HepG2 (cell line): ENCODE data around the gene PIM3. TPM values are rescaled to one million over a fixed set of nuclear protein-coding genes. Genes with fewer than 3 reads are reported as not detected.

Experiments
- ATAC-seq: fragments of 200-7000 bp; cut with Tn5 transposase; 3 replicates; pipeline ENCODE4 v1.9.1; 2020; ENCODE audit warnings: mild to moderate bottlenecking, moderate library complexity
- BruUV-seq: library from RNA; stranded (reverse); fragments of 400-500 nt; replicated peaks from 2 replicates; lab custom pipeline; 2021; lab: Mats Ljungman, UMichigan
- CTCF ChIA-PET: fragments of 300-600 bp; formaldehyde crosslinking; extraction: SDS; loops from one replicate; lab custom pipeline; 2021; ENCODE audit warnings: low total read pairs, inconsistent platforms, low intra/inter-chr PET ratio; lab: Yijun Ruan, JAX
- POLR2A ChIA-PET: fragments of 350-600 bp; sonication (Branson Sonifier 250); formaldehyde crosslinking; loops from one replicate; lab custom pipeline; 2020; ENCODE audit warnings: antibody characterized with exemption, inconsistent platforms; lab: Yijun Ruan, JAX
- DNase-seq: peaks from one replicate; pipeline ENCODE4 v3.0.0-alpha.2; 2015; ENCODE audit warnings: low spot score
- FAIRE-seq: peaks from 3 replicates; lab custom pipeline; 2011; peaks lifted over from hg19 to GRCh38; lab: Jason Lieb, UNC
- H2AFZ ChIP-seq: one replicate; pipeline ENCODE4 v1.6.1; 2011; ENCODE audit warnings: low read length, inconsistent platforms
- H3K27ac ChIP-seq: fragments of 300-600 bp; 3 replicates; pipeline ENCODE4 v1.8.0; 2011; ENCODE audit warnings: mixed run types, mild to moderate bottlenecking, mixed read lengths, low read length, inconsistent platforms; ENCODE audit not compliant: insufficient read depth; ENCODE audit errors: extremely low read length
- H3K27me3 ChIP-seq, 2 experiments: fragments of 200-600 bp in 1 of 2; 2 replicates in 1 of 2; 3 replicates in 1 of 2; pipeline versions ENCODE4 v1.6.0 to v1.8.0; 2011; ENCODE audit warnings: low read length in 2 of 2, mild to moderate bottlenecking in 2 of 2, moderate library complexity in 2 of 2, inconsistent platforms in 1 of 2; ENCODE audit not compliant: insufficient read depth in 2 of 2, control insufficient read depth in 1 of 2
- H3K36me3 ChIP-seq, 2 experiments: fragments of 200-600 bp in 1 of 2; replicated peaks in 1 of 2; 2 replicates in 1 of 2; 3 replicates in 1 of 2; pipeline versions ENCODE4 v1.5.1 to v1.8.0; 2011; ENCODE audit warnings: low read length in 2 of 2, inconsistent platforms in 1 of 2; ENCODE audit not compliant: insufficient read depth in 2 of 2, control insufficient read depth in 1 of 2
- H3K4me1 ChIP-seq: 2 replicates; pipeline ENCODE4 v1.5.1; 2012; ENCODE audit warnings: low read length, inconsistent platforms; ENCODE audit not compliant: insufficient read depth
- H3K4me2 ChIP-seq: 2 replicates; pipeline ENCODE4 v1.6.0; 2011; ENCODE audit warnings: low read depth, low read length, inconsistent platforms
- H3K4me3 ChIP-seq, 3 experiments: fragments of 200-600 bp in 1 of 3; sonication (generic), shearing (Covaris generic) in 1 of 3; replicated peaks in 1 of 3; 2 replicates each; pipeline ENCODE4 v1.5.1; 2011 to 2016; ENCODE audit warnings: low read length in 3 of 3, inconsistent platforms in 2 of 3, low read depth in 2 of 3, mild to moderate bottlenecking in 2 of 3, control low read depth in 1 of 3, mixed read lengths in 1 of 3; ENCODE audit not compliant: insufficient read depth in 1 of 3
- H3K79me2 ChIP-seq: one replicate; pipeline ENCODE4 v1.6.1; 2011; ENCODE audit warnings: low read length, inconsistent platforms; ENCODE audit not compliant: insufficient read depth
- H3K9ac ChIP-seq: 2 replicates; pipeline ENCODE4 v1.6.0; 2011; ENCODE audit warnings: mild to moderate bottlenecking, low read depth, low read length, inconsistent platforms; ENCODE audit not compliant: insufficient read depth
- H3K9me3 ChIP-seq: 2 replicates; pipeline ENCODE4 v1.5.1; 2012; ENCODE audit warnings: mild to moderate bottlenecking, low read length
- H4K20me1 ChIP-seq: 2 replicates; pipeline ENCODE4 v1.6.0; 2011; ENCODE audit warnings: inconsistent platforms, mild to moderate bottlenecking, low read length, moderate library complexity; ENCODE audit not compliant: insufficient read depth
- AGO2 ChIP-seq: fragments of 200-400 bp; formaldehyde crosslinking; optimal IDR thresholded peaks from 2 replicates; pipeline ENCODE3; 2017; ENCODE audit warnings: mild to moderate bottlenecking, low read depth, low read length, moderate library complexity
- PRMT3 ChIP-seq: sonication (generic); formaldehyde crosslinking; IDR thresholded peaks from 2 replicates; pipeline ENCODE4 v1.8.1; 2022; ENCODE audit warnings: low read depth, mild to moderate bottlenecking, moderate library complexity, missing genetic modification reagents, borderline replicate concordance
- TOPORS ChIP-seq: sonication (generic); formaldehyde crosslinking; IDR thresholded peaks from 2 replicates; pipeline ENCODE4 v1.8.0; 2023; ENCODE audit warnings: mild to moderate bottlenecking, missing genetic modification reagents
- ZNF777 ChIP-seq: sonication (generic); formaldehyde crosslinking; IDR thresholded peaks from 2 replicates; pipeline ENCODE4 v1.4.0; 2020; ENCODE audit warnings: missing genetic modification reagents
- WGBS: methylation state at CpG from one replicate; pipeline ENCODE4 v1.1.6; 2017; ENCODE audit warnings: low lambda C conversion rate; 5-methylcytosine and 5-hydroxymethylcytosine counted together
- in situ Hi-C: cut with HindIII; loops from 2 replicates; pipeline ENCODE4 v1.10.0; 2017; ENCODE audit warnings: low pct_unique_long_range_greater_than_20kb; ENCODE audit not compliant: extremely low pct_ligation_motif_present
- intact Hi-C: fragments of 100-400 bp; cut with micrococcal nuclease; formaldehyde crosslinking; loops from one replicate; pipeline ENCODE4 v1.10.0; 2022; ENCODE audit not compliant: unreplicated experiment
- polyA plus RNA-seq, 8 experiments: library from polyadenylated mRNA; depleted of rRNA in 3 of 8; stranded (reverse) in 7 of 8; unstranded in 1 of 8; fragments of >200 nt; fragmentation: Illumina TruSeq in 4 of 8; extraction: Trizol in 4 of 8; gene quantifications; 2 replicates each; pipeline versions ENCODE4 v1.2.1 to v1.2.3, GENCODE V29; 2011 to 2016; ENCODE audit warnings: low read depth in 4 of 8, missing spikeins in 1 of 8, mixed read lengths in 1 of 8; ENCODE audit not compliant: insufficient read depth in 1 of 8
- total RNA-seq, 5 experiments: library from RNA; depleted of rRNA; stranded (reverse); fragments of >200 nt; fragmentation: Illumina TruSeq; extraction: Trizol; gene quantifications; 2 replicates each; pipeline ENCODE4 v1.2.3, GENCODE V29; 2016; ENCODE audit warnings: low read depth in 1 of 5
- TF ChIP-seq, protein P1 (sequence below): IDR thresholded peaks from 2 replicates; pipeline ENCODE4 v1.6.1; 2012; ENCODE audit warnings: inconsistent platforms

The PIM3 gene
- total and polyA plus RNA-seq, 2 of the 13 experiments (the other 11 are each of a cell fraction or from before 2014, with no cell fraction given) = 21.6 to 31.2 TPM

DNA sequence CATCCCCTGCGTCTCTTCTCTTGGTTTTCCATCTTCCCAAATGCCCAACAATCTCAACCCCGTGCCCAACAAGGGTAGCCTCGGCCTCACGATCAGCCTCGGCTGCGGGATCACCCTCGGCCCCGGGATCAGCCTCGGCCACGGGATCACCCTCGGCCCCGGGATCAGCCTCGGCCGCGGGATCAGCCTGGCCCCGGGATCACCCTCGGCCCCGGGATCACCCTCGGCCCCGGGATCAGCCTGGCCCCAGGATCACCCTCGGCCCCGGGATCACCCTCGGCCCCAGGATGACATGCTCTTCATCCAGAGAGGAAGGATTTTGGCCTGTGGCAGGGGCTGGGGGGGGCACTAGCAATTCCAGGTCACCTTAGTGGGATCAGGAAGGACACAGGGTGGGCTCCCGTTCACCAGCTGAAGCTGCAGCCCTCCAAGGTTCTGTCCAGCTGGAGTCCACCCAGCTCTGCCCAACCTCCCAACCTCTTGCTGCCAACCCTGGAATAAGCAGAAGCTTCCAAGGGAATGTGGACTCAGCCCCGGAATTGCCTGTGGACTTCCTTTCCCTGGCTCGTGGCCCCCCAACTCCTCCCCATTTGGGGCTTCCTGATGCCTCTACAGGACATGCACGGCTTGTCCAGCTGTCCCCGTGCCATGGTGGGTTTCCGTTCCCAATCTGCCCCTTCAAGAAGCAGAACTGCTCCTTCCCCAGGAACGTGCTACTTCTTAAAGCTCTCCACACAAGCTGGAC lies 48.5 kb upstream of the PIM3 start:
- no peak for FAIRE-seq
- no peak overlapping the region for H3K27ac ChIP-seq
- H3K79me2 ChIP-seq = peaks cover 4% of the 10 kb centered on the region
- intact Hi-C loops (no loop called here), in situ Hi-C loops (no loop called here)
- peaks cover 18% of the 10 kb centered on the region for H3K4me1 ChIP-seq
- peaks cover 9 to 32% of the 10 kb centered on the region in 2 experiments; a peak in 4 of 5 replicates for H3K36me3 ChIP-seq
- H3K27me3 ChIP-seq = no peaks in the 10 kb centered on the region
- BruUV-seq = no TSS peak
- no peak for ATAC-seq
- ChIA-PET CTCF (no interaction called here), POLR2A (no interaction called here)
- peak; percentile 49 for TF ChIP-seq AGO2
- TF ChIP-seq, protein P1, sequence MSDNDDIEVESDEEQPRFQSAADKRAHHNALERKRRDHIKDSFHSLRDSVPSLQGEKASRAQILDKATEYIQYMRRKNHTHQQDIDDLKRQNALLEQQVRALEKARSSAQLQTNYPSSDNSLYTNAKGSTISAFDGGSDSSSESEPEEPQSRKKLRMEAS = no peak
- no peak overlapping the region for H3K4me3 ChIP-seq
- H3K9me3 ChIP-seq = no peaks in the 10 kb centered on the region
- no peak overlapping the region for H2AFZ ChIP-seq
- no peak for DNase-seq
- WGBS = 98% methylated on average over 26 of the region's 30 CpGs
- no peak overlapping the region for H3K9ac ChIP-seq
- no peaks in the 10 kb centered on the region for H4K20me1 ChIP-seq
- H3K4me2 ChIP-seq = no peak overlapping the region

DNA sequence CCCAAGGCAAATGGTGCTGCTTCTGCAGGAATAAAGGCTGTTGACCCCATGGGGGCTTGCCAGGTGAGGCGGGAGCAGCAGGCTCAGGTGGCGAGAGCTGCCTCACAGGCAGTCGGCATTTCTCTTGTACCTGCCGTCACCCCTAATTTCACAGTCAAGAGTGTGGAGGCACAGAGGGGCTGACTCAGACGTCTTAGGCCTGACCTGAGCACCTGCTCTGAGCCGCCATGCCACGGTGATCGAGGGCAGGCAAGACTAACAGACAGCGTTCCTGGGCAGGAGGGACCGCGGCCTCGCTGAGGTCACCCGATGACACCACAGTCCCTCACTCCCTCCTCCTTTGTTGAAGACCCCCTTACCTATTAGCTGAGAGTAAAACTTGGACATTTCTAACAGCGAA lies 47.5 kb upstream of the PIM3 start:
- no TSS peak for BruUV-seq
- H3K27ac ChIP-seq = no peak overlapping the region
- TF ChIP-seq PRMT3 (CRISPR knock-in tag) (no peak), ZNF777 (CRISPR knock-in tag) (no peak), TOPORS (CRISPR knock-in tag) (no peak)
- TF ChIP-seq, all 625 proteins: peak for 0
- no peak overlapping the region for H2AFZ ChIP-seq
- peaks cover 7% of the 10 kb centered on the region for H3K79me2 ChIP-seq
- no peaks in the 10 kb centered on the region for H3K27me3 ChIP-seq
- intact Hi-C loops (no loop called here), in situ Hi-C loops (no loop called here)
- H4K20me1 ChIP-seq = no peaks in the 10 kb centered on the region
- FAIRE-seq = no peak
- peaks cover 4 to 22% of the 10 kb centered on the region in 2 experiments; a peak in 3 of 5 replicates for H3K36me3 ChIP-seq
- H3K4me1 ChIP-seq = peaks cover 24% of the 10 kb centered on the region
- ATAC-seq = no peak
- H3K4me3 ChIP-seq = no peak overlapping the region
- ChIA-PET POLR2A (no interaction called here), CTCF (no interaction called here)
- no peak overlapping the region for H3K4me2 ChIP-seq
- H3K9ac ChIP-seq = no peak overlapping the region
- WGBS = 94% methylated on average over 10 of the region's 14 CpGs
- DNase-seq = no peak
- no peaks in the 10 kb centered on the region for H3K9me3 ChIP-seq
